HUDEP-2 (cell line): Measurements from ENCODE around the gene SERINC5.
"Not testable (repeated sequence)": the region's sequence is repeated elsewhere in the genome, so short reads cannot be mapped to it uniquely, and the experiment has no call there.

ENCODE experiments used
- DNase-seq, 76 experiments: peaks; one replicate each; lab custom pipeline; 2025; ENCODE audit not compliant: unreplicated experiment in 76 of 76; lab: John Stamatoyannopoulos, UW

Gene SERINC5

GRCh38 chr5:80204808-80205614 is 50.8 kb downstream of the SERINC5 start:
- DNase-seq = peak in 75 of 76 experiments; percentile 14 to 90 (median 62)

GRCh38 chr5:80201763-80202162 is 54.1 kb downstream of the SERINC5 start:
- not testable (repeated sequence) for DNase-seq

GRCh38 chr5:80198920-80199319 is 56.9 kb downstream of the SERINC5 start:
- DNase-seq = no peak

GRCh38 chr5:80198399-80198798 is 57.4 kb downstream of the SERINC5 start:
- DNase-seq = no peak

GRCh38 chr5:80195837-80196400 is 59.9 kb downstream of the SERINC5 start:
- DNase-seq = no peak

- no peak for DNase-seq
Measured at GRCh38 chr5:80194468-80194867, 61.4 kb downstream of the SERINC5 start.

- DNase-seq = no peak
Measured at GRCh38 chr5:80193401-80193800, 62.4 kb downstream of the SERINC5 start.

GRCh38 chr5:80192507-80193241 is 63.2 kb downstream of the SERINC5 start:
- DNase-seq = peak in 3 of 76 experiments; percentile 3 to 47 (median 19)

- DNase-seq = peak in 75 of 76 experiments; percentile 32 to 94 (median 79)
Measured at GRCh38 chr5:80191991-80192398, 63.9 kb downstream of the SERINC5 start.

GRCh38 chr5:80191397-80191796 is 64.5 kb downstream of the SERINC5 start:
- no peak for DNase-seq

GRCh38 chr5:80190960-80191359 is 64.9 kb downstream of the SERINC5 start:
- no peak for DNase-seq

GRCh38 chr5:80189701-80190100 is 66.1 kb downstream of the SERINC5 start:
- no peak for DNase-seq

- peak in 1 of 76 experiments; percentile 17 for DNase-seq
Measured at GRCh38 chr5:80189201-80189600, 66.6 kb downstream of the SERINC5 start.

GRCh38 chr5:80187421-80188090 is 68.3 kb downstream of the SERINC5 start:
- no peak for DNase-seq

GRCh38 chr5:80185535-80185934 is 70.3 kb downstream of the SERINC5 start:
- DNase-seq = not testable (repeated sequence)

GRCh38 chr5:80185095-80185494 is 70.8 kb downstream of the SERINC5 start:
- no peak for DNase-seq

GRCh38 chr5:80184235-80185023 is 71.4 kb downstream of the SERINC5 start:
- peak in 8 of 76 experiments; percentile 4 to 29 (median 9) for DNase-seq

- DNase-seq = not testable (repeated sequence)
Measured at GRCh38 chr5:80183728-80184234, 72.1 kb downstream of the SERINC5 start.

GRCh38 chr5:80182809-80183580 is 72.9 kb downstream of the SERINC5 start:
- peak in 16 of 76 experiments; percentile 3 to 42 (median 20) for DNase-seq
